Measurements from ENCODE around the gene SCLY. TPM values are rescaled to one million over a fixed set of nuclear protein-coding genes. Genes with fewer than 3 reads are reported as not detected.

Gene SCLY
- polyA plus RNA-seq, 1 experiment: 11.2 TPM

DNA sequence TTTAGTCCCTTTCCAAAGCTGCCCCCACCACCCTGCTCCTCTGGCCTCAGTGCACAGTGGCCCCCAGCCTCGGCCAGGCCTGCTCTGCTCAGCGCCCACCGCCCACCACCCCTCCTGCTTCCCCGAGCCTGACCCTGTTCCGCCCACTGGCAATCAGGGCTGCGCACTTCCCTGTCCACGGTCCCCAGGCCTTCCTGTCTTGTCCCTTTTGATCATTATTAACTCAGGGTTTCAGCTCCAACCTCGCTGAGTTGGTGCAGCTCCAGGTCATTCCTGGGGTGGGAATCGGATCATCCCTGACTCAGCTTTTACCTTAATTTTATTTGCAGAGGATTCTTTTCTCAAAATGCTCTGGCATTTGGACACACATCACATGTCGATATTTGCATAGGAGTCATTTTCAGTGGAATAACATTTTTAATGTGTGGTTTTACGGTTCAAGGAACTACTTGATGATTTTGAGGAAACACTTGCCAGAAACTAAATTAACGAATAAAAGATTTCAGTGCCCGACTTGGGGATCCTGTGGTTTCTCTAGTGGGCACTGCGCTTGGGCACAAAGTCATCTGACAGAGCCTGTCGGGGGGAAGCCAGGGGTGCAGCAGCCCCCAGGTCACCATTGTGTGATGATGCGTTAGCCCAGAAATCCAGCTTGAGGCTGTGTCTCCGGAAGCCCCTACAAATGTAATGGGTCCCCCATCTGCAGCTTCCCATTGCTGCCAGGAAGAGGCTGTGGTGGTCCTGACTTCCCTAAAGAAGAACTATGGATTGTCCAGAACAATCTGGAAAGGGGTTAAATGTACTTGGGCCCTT is 38.3 kb downstream of the SCLY start:
- Histone ChIP-seq H3K9me3 (ENCODE audit: control insufficient read depth, insufficient read depth, low read length) (peaks cover 9% of the 10 kb centered on the region; the same call in 1 of the 2 replicates), H3K4me3 (ENCODE audit: low read depth, low read length) (no peak overlapping the region), H3K27ac (ENCODE audit: low read depth, low read length) (no peak overlapping the region), H3K27me3 (ENCODE audit: control insufficient read depth, insufficient read depth, low read length) (no peaks in the 10 kb centered on the region)
- TF ChIP-seq, protein P1, sequence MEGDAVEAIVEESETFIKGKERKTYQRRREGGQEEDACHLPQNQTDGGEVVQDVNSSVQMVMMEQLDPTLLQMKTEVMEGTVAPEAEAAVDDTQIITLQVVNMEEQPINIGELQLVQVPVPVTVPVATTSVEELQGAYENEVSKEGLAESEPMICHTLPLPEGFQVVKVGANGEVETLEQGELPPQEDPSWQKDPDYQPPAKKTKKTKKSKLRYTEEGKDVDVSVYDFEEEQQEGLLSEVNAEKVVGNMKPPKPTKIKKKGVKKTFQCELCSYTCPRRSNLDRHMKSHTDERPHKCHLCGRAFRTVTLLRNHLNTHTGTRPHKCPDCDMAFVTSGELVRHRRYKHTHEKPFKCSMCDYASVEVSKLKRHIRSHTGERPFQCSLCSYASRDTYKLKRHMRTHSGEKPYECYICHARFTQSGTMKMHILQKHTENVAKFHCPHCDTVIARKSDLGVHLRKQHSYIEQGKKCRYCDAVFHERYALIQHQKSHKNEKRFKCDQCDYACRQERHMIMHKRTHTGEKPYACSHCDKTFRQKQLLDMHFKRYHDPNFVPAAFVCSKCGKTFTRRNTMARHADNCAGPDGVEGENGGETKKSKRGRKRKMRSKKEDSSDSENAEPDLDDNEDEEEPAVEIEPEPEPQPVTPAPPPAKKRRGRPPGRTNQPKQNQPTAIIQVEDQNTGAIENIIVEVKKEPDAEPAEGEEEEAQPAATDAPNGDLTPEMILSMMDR (IDR thresholded peaks at IDR 0.05; ENCODE audit: low read depth, low read length): no peak
- DNase-seq (ENCODE audit: low read depth, low spot score): no peak
- ChIA-PET POLR2A (no interaction called here), CTCF (interaction anchor here (0.6 kb wide), 1 partner anchor 176 kb away, joined by 3 read pairs; no protein-coding TSS in a partner anchor)

DNA sequence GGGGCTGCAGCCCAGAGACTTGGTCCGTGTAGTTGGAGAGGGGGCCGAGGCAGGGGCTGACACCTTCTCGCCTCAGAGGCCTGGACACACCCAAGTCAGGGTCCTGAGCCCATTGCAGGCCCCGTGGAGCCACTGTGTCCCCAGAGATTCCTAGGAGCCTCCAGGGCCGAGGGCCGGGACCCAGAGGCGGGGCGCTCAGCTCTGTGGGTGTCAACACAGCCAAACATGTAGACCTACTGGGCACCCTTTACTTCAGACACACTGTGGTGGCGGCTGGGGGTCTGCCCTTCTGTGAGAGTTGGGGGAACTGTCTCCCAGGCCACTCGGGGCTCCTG is 38.9 kb downstream of the SCLY start:
- CTCF ChIA-PET: no interaction called here
- TF ChIP-seq, protein P1 (IDR thresholded peaks at IDR 0.05; ENCODE audit: low read depth, low read length): no peak
- no peaks in the 10 kb centered on the region for H3K27me3 ChIP-seq (ENCODE audit: control insufficient read depth, insufficient read depth, low read length)
- peaks cover 9% of the 10 kb centered on the region; the same call in 1 of the 2 replicates for H3K9me3 ChIP-seq (ENCODE audit: control insufficient read depth, insufficient read depth, low read length)
- no peak overlapping the region for H3K27ac ChIP-seq (ENCODE audit: low read depth, low read length)
- H3K4me3 ChIP-seq (ENCODE audit: low read depth, low read length): no peak overlapping the region
- POLR2A ChIA-PET: no interaction called here
- no peak for DNase-seq (ENCODE audit: low read depth, low spot score)

DNA sequence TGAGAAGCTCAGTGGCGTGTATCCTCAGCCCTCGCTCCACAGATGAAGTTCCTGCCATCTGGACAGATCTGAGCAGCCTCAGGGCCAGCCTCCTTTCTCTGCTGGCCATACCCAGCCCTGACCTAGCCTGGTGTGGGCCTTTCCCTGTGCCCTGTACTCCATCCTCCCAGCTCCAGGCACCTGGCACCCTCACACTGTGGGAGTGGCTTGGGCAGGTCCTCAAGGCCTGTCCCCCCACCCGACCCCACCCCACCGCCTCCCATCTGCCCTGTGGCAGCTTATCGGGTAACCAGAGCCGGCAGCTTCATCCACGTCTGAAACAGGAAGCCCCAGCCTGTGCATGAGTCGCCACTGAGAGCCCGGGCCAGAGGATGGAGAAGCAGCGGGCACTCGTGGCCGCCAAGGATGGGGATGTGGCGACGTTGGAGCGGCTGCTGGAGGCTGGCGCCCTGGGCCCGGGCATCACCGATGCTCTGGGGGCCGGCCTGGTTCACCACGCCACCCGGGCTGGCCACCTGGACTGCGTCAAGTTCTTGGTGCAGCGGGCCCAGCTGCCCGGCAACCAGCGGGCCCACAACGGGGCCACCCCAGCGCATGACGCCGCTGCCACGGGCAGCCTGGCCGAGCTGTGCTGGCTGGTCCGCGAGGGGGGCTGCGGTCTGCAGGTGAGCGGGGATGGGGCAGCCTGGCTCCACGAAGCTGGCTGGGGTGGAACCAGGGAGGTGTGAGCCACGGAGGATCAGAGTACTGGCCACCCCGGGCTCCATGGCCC is 39.4 kb downstream of the SCLY start, which contains the start of gene ESPNL:
ESPNL (plus strand) TSS at position 292 of the 772 bp plus-strand sequence; CDS start at position 372, 80 bp downstream.
- ChIA-PET POLR2A (no interaction called here), CTCF (no interaction called here)
- TF ChIP-seq, protein P1 (IDR thresholded peaks at IDR 0.05; ENCODE audit: low read depth, low read length): no peak
- no peak within 1 kb of the TSS for H3K27ac ChIP-seq (ENCODE audit: low read depth, low read length)
- no peak for DNase-seq (ENCODE audit: low read depth, low spot score)
- H3K27me3 ChIP-seq (ENCODE audit: control insufficient read depth, insufficient read depth, low read length): no peaks in the 10 kb centered on the region
- peaks cover 9% of the 10 kb centered on the region; the same call in 1 of the 2 replicates for H3K9me3 ChIP-seq (ENCODE audit: control insufficient read depth, insufficient read depth, low read length)
- H3K4me3 ChIP-seq (ENCODE audit: low read depth, low read length): no peak within 1 kb of the TSS

DNA sequence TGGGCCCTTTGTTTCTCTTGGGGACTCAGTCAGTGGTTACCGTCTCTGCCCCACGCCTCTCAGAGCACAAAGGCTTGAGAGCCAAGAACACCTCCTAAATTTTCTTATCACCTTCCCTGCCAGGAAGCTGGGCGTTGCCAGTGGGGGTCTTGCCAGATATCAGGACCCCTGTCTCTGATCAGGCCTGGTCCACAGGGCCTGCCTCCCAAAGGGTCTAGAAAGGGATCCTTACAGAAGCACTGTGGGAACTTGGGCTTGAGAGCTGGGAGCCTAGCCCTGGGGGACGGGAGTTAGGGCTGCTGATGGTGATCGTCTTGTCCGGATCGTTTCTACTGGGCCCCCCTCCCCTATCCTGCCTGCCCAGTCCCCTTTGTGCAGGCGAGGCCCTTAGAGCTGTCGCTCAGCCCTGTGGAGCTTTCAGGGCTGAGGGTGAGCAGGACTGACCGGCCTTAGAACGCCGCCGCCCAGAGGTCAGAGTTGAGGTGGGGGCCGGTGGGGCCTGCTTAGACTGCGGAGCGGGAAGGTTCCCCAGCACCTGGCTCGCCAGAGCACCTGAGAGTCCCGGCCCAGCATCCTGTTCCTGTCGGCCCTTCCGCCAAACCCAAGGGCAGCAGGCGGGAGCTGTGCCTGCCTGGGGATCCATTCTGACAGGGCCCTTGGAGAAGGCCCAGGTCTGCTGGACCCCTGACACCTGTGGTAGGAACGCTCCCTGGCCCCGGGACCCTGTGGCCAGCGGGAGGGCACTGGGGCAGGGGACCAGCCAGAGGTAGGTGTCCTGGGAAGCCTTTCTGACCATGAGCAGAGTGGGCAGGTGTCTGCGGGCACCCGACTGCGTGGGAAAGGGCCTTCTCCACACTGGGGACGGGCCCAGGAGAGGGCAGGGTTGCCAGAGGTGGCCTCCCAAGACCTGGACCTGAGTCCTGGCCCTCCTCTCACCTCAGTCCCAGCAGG is 40.3 kb downstream of the SCLY start:
- no peak overlapping the region for H3K27ac ChIP-seq (ENCODE audit: low read depth, low read length)
- CTCF ChIA-PET: interaction anchor here (1.3 kb wide), 1 partner anchor 163 kb away, joined by 6 read pairs; no protein-coding TSS in a partner anchor
- H3K4me3 ChIP-seq (ENCODE audit: low read depth, low read length): no peak overlapping the region
- TF ChIP-seq, protein P1 (IDR thresholded peaks at IDR 0.05; ENCODE audit: low read depth, low read length): no peak
- DNase-seq (ENCODE audit: low read depth, low spot score): no peak
- peaks cover 9% of the 10 kb centered on the region; the same call in 1 of the 2 replicates for H3K9me3 ChIP-seq (ENCODE audit: control insufficient read depth, insufficient read depth, low read length)
- H3K27me3 ChIP-seq (ENCODE audit: control insufficient read depth, insufficient read depth, low read length): no peaks in the 10 kb centered on the region
- POLR2A ChIA-PET: no interaction called here
